C4-2B (cell line): ENCODE data around the gene SLC6A11.

Experiments used
- H3K27ac ChIP-seq: fragments of 450-650 bp; 2 replicates; pipeline ENCODE4 v1.5.1; 2017
- ZFX ChIP-seq: fragments of 450-650 bp; IDR thresholded peaks from 2 replicates; pipeline ENCODE4 v1.6.1; 2017
- TF ChIP-seq, protein P1 (sequence below): fragments of 450-650 bp; conservative IDR thresholded peaks from 2 replicates; pipeline ENCODE4 v1.5.1; 2017; ENCODE audit warnings: mild to moderate bottlenecking

SLC6A11 gene

GRCh38 chr3:10889206-10889960 lies 73.4 kb downstream of the SLC6A11 start:
- H3K27ac ChIP-seq, result no peak overlapping the region
- no peak for TF ChIP-seq ZFX
- TF ChIP-seq, protein P1, sequence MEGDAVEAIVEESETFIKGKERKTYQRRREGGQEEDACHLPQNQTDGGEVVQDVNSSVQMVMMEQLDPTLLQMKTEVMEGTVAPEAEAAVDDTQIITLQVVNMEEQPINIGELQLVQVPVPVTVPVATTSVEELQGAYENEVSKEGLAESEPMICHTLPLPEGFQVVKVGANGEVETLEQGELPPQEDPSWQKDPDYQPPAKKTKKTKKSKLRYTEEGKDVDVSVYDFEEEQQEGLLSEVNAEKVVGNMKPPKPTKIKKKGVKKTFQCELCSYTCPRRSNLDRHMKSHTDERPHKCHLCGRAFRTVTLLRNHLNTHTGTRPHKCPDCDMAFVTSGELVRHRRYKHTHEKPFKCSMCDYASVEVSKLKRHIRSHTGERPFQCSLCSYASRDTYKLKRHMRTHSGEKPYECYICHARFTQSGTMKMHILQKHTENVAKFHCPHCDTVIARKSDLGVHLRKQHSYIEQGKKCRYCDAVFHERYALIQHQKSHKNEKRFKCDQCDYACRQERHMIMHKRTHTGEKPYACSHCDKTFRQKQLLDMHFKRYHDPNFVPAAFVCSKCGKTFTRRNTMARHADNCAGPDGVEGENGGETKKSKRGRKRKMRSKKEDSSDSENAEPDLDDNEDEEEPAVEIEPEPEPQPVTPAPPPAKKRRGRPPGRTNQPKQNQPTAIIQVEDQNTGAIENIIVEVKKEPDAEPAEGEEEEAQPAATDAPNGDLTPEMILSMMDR, result no peak

GRCh38 chr3:10890665-10891064 lies 74.6 kb downstream of the SLC6A11 start:
- TF ChIP-seq, protein P1, result no peak
- no peak for TF ChIP-seq ZFX
- no peak overlapping the region for H3K27ac ChIP-seq

DNA sequence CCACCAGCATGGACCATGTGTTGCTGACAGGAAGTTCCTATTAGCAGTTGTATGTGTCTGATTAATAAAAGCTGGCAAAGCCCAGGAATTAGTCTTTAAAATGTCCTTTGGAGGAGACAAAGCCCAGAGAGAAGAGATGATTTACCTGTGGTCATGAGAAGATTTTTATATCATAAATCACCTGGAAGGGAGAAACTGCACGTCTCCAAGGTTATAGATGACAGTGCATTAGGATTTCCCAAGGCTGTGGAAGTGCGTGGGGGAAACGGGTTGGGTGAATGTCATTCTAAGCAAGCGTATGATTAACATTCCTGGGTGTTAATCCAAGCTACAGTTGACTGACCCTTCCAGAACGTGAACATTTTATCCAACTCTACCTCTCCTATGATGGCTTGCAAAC lies 76.6 kb downstream of the SLC6A11 start:
- no peak for TF ChIP-seq ZFX
- TF ChIP-seq, protein P1, result no peak
- no peak overlapping the region for H3K27ac ChIP-seq

GRCh38 chr3:10901296-10901945 lies 85.4 kb downstream of the SLC6A11 start:
- TF ChIP-seq ZFX, result no peak
- TF ChIP-seq, protein P1, result no peak

DNA sequence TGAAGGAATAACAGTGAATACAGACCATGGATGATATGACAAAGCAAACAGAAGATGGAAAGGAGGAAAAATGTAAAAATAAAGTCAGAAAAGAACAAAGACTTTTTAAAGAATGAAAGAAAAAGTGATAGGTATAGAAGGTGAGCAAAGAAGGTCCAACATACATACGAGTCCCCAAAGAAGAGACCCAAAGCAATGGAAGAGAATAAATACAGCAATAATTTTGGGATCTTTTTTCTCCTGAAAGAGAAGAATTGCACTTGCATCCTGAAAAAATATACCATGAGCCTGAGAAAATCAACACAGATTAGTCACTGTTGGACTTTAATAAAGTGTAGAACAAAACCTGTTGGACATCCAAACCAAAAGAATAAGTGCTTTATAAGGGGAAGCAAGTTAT lies 91.2 kb downstream of the SLC6A11 start:
- TF ChIP-seq ZFX, result no peak
- TF ChIP-seq, protein P1, result no peak
- H3K27ac ChIP-seq, result no peak overlapping the region

More at GRCh38 chr3:10901296-10901945, 85.4 kb downstream of the SLC6A11 start:
- H3K27ac ChIP-seq, result no peak overlapping the region

DNA sequence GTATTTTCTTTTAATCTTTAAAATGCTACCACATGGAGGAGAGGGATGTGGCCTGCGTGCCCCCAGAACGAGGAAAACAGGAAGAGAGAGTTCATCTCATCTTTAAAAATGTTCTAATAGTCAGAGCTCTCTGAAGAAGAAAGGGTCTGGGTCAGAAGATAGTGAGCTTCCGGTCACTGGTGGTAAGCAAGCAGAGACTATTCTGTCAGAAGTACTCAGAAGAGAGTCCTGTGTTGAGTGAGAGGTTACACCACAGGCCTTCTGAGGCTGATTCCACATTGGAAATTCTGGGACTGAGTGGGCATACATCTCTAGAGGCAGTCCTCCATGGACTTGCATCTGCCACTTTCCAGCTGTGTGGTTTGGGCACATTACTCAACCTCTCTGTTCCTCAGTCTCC lies 94.3 kb downstream of the SLC6A11 start:
- TF ChIP-seq ZFX, result no peak
- TF ChIP-seq, protein P1, result no peak
- H3K27ac ChIP-seq, result no peak overlapping the region

DNA sequence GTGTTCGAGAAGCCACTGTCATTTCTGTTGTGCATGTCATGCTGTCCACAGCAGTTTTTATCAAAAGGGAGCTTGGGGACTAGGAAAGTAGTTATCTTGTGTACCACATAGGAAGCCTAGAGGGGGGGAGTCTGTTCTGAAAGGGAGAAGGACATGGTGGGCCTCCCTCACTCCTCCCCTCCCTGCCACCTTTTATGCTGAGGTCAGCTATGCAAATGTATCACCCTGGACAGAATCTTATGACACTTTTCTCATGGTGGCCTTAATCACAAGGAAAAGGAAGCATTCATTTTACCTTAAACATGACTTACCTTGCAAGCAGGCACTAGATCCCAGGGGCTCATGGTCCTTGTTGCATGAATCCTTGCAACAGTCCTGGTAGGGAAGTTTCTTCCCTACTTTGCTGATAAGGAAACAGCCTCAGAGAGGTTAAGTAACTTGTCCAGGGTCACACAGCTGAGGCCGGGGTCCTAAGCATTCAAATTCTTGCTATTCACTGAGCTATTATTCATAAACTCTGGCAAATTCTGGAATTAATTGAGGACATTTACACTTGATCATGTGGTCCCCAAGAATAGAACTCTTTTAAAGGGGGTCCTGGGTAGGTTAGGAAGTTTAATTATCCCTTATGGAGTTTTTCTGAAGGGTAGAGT lies 95.4 kb downstream of the SLC6A11 start:
- H3K27ac ChIP-seq, result no peak overlapping the region
- TF ChIP-seq, protein P1, result no peak
- no peak for TF ChIP-seq ZFX
